HUES64 (cell line): Measurements from ENCODE around the gene PKD2L2.

Source experiments
- H3K27ac ChIP-seq: 2 replicates; pipeline ENCODE4 v1.7.0; 2013; ENCODE audit warnings: low read depth, low read length, inconsistent platforms
- H3K27me3 ChIP-seq: 2 replicates; pipeline ENCODE4 v1.6.1; 2013; ENCODE audit warnings: mild to moderate bottlenecking, low read length; ENCODE audit not compliant: insufficient read depth
- H3K36me3 ChIP-seq: 2 replicates; pipeline ENCODE4 v1.6.1; 2013; ENCODE audit warnings: mild to moderate bottlenecking, low read length; ENCODE audit not compliant: insufficient read depth
- H3K4me1 ChIP-seq: 2 replicates; pipeline ENCODE4 v1.6.1; 2013; ENCODE audit warnings: mild to moderate bottlenecking, low read length, moderate library complexity; ENCODE audit not compliant: insufficient read depth
- H3K4me3 ChIP-seq: 2 replicates; pipeline ENCODE4 v1.5.1; 2013; ENCODE audit warnings: mild to moderate bottlenecking, low read length, moderate library complexity
- H3K9ac ChIP-seq: 2 replicates; pipeline ENCODE4 v1.6.1; 2013; ENCODE audit warnings: mild to moderate bottlenecking, low read depth, low read length
- H3K9me3 ChIP-seq: 2 replicates; pipeline ENCODE4 v1.6.1; 2013; ENCODE audit warnings: low read depth, low read length; ENCODE audit not compliant: insufficient read depth
- WGBS: fragments of 150-250, 120-280 bp; methylation state at CpG from one replicate; pipeline ENCODE4 v1.1.7; 2013; ENCODE audit warnings: missing lambda C conversion rate; 5-methylcytosine and 5-hydroxymethylcytosine counted together

PKD2L2 gene

DNA sequence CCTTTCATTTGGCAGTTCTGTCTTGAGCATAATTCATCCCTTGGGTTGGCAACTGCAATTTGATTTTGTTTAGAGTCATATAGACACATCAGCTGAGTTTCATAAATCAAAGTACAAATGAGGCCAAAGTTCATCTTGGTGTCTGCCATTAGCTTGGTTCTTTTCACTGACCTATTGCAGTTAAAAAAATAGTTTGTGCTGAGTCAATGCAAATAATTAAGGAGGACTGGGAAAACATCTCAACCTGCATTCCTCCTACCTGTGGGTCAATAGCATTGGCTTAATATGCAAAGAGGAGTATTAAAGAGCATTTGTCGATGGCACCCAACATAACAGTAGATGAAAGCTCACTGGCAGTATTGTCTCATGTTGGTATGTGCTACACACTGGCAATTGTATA lies 1.6 kb downstream of the PKD2L2 start:
- Histone ChIP-seq H3K27me3 (no peaks in the 10 kb centered on the region), H3K9ac (no peak overlapping the region), H3K36me3 (no peaks in the 10 kb centered on the region), H3K4me1 (peaks cover 16% of the 10 kb centered on the region), H3K27ac (no peak overlapping the region), H3K9me3 (no peaks in the 10 kb centered on the region), H3K4me3 (no peak overlapping the region)
- WGBS, result 87% methylated on average over 1 of the region's 1 CpG

DNA sequence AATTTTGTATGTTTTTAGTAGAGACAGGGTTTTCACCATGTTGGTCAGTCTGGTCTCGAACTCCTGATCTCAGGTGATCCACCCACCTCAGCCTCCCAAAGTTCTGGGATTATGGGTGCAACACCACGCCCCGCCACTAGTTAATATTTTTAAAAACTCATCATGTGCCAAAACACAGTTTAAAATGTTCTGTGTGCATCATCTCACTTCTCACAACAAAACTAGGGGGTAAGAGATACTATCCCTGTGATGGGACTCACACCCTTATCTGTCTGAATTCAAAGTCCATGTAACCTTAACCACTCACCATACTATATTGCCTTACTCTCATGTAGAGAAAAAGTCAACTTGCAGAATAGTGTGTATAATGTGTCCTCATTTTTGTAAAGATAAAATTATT lies 2.6 kb downstream of the PKD2L2 start:
- Histone ChIP-seq H3K27ac (no peak overlapping the region), H3K36me3 (no peaks in the 10 kb centered on the region), H3K9me3 (no peaks in the 10 kb centered on the region), H3K27me3 (no peaks in the 10 kb centered on the region), H3K9ac (no peak overlapping the region), H3K4me1 (peaks cover 16% of the 10 kb centered on the region), H3K4me3 (no peak overlapping the region)
- WGBS, result 81% methylated on average over 3 of the region's 3 CpGs

DNA sequence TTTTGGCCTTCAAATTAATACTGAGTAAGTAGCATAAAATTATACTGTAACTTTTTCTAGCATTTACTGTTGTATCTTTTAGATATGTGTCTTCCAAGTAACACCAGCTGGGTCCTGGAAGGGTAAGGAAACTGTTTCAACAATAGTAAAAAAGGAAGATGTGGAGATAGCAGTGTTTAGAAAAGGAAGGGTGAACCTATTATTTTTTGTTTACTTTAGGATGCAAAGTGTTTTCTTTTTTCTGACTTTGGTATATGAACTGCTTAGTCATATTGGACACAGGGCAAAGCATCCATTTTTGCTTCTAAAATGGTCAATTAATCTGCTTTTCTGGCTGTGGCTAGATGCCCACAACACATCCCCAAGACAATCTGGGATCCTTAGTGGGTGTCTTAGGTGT lies 5.3 kb downstream of the PKD2L2 start:
- no peaks in the 10 kb centered on the region for H3K9me3 ChIP-seq
- no peak overlapping the region for H3K27ac ChIP-seq
- no peaks in the 10 kb centered on the region for H3K36me3 ChIP-seq
- no peaks in the 10 kb centered on the region for H3K27me3 ChIP-seq
- H3K9ac ChIP-seq, result no peak overlapping the region
- H3K4me1 ChIP-seq, result peaks cover 8% of the 10 kb centered on the region; the same call in 1 of the 2 replicates
- H3K4me3 ChIP-seq, result no peak overlapping the region

DNA sequence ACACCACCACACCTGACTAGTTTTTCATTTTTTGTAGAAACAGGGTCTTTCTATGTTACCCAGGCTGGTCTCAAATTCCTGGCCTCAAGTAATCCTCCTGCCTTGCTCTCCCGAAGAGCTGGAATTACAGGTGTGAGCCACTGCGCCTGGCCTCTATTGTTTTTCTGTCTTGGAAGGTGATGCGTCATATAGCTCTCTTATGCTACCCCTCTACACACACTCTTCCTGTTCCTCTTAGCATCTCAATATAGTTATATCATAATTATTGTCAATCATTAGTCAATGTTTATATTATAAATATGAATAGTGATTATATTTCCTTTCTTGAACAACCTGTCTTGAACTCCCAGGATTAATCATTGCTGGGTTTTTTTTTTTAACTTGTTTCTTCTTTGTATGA lies 7.3 kb downstream of the PKD2L2 start:
- Histone ChIP-seq H3K27me3 (no peaks in the 10 kb centered on the region), H3K36me3 (no peaks in the 10 kb centered on the region), H3K4me3 (no peak overlapping the region), H3K9me3 (no peaks in the 10 kb centered on the region), H3K27ac (no peak overlapping the region), H3K4me1 (no peaks in the 10 kb centered on the region), H3K9ac (no peak overlapping the region)
- 99% methylated on average over 3 of the region's 3 CpGs for WGBS

DNA sequence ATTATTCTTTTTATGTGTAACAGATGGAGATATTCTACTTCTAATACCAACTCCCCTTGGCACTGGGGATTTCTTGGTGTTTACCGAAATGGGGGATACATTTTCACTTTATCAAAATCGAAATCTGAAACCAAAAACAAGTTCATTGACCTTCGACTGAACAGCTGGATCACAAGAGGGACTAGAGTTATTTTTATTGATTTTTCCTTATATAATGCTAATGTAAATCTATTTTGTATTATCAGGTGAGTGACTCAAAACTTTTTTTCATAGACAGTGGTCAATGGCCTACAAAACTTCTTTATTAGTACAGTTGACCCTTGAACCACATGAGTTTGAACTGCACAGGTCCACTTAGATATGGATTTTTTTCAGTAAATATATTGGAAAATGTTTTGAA lies 10.2 kb downstream of the PKD2L2 start:
- H3K9me3 ChIP-seq, result no peaks in the 10 kb centered on the region
- H3K36me3 ChIP-seq, result no peaks in the 10 kb centered on the region
- H3K27me3 ChIP-seq, result no peaks in the 10 kb centered on the region
- H3K27ac ChIP-seq, result no peak overlapping the region
- H3K9ac ChIP-seq, result no peak overlapping the region
- WGBS, result 95% methylated on average over 2 of the region's 3 CpGs
- H3K4me1 ChIP-seq, result no peaks in the 10 kb centered on the region
- H3K4me3 ChIP-seq, result no peak overlapping the region

DNA sequence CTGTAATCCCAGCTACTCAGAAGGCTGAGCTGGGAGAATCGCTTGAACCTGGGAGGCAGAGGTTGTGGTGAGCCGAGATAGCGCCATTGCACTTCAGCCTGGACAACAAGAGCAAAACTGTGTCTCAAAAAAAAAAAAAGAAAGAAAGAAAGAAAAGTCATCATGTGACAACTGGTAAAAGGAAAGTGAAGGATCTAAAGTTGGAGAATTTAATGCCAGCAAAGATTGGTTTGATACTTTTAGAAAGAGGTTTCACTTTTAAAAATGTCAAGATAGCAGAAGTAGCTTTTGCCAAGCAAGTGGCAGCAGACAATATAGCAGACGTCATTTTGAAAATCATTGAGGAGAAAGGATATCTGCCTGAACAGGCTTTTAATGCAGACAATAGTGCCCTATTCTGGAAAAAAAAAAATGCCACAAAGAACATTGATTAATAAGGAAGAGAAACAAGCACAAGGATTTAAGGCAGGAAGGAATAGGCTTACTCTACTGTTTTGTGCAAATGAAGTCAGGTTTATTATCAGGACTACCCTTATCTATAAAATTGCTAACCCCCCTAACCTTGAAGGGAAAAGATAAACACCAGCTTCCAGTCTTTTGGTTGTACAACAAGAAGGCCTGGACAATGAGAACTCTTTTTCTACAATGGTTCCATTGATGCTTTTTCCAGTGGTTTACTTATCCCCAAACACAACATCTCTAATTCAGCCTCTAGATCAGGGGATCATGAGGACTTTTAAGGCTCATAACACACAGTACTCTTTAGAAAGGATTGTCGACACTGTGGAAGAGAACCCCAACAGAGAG lies 12.0 kb downstream of the PKD2L2 start:
- H3K27me3 ChIP-seq, result no peaks in the 10 kb centered on the region

DNA sequence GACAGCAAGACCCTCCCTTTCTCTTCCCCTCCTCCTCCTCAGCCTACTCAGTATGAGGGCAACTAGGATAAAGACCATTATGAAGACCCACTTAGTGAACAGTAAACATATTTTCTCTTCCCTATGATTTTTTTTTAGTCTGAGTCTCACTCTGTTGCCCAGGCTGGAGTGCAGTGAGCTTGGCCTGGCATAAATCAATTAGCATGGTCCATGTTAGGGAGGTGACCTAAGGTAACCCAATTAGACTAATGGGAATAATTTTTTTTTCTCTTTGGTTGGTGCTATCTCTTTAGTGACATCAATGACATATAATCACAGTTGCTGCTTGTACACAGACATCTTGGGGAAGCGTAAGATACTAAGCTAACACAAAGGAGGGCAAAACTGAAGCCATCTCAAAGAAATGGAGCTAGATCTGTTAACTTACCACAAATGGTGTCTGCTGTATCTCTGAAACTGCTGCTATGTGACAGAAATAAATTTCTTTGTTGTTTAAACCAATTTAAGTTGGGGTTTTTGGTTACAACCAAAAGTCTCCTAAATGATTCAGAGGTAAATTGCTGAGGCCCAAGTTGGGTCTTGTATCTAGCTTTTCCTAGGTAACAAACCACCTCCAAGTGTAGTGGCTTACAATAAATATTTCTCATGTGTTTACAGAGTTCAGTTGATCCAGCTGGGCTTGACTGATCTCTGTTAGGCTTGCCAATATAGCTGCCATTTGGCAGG lies 13.3 kb downstream of the PKD2L2 start:
- H3K9me3 ChIP-seq, result no peaks in the 10 kb centered on the region
- no peaks in the 10 kb centered on the region for H3K4me1 ChIP-seq
- no peak overlapping the region for H3K9ac ChIP-seq
- H3K4me3 ChIP-seq, result no peak overlapping the region
- 96% methylated on average over 1 of the region's 1 CpG for WGBS
- no peak overlapping the region for H3K27ac ChIP-seq
- H3K27me3 ChIP-seq, result no peaks in the 10 kb centered on the region
- H3K36me3 ChIP-seq, result no peaks in the 10 kb centered on the region

More for the DNA sequence above, 12.0 kb downstream of the PKD2L2 start:
- Histone ChIP-seq H3K36me3 (no peaks in the 10 kb centered on the region), H3K4me1 (no peaks in the 10 kb centered on the region), H3K27ac (no peak overlapping the region), H3K4me3 (no peak overlapping the region), H3K9me3 (no peaks in the 10 kb centered on the region), H3K9ac (no peak overlapping the region)
- 91% methylated on average over 5 of the region's 5 CpGs for WGBS

DNA sequence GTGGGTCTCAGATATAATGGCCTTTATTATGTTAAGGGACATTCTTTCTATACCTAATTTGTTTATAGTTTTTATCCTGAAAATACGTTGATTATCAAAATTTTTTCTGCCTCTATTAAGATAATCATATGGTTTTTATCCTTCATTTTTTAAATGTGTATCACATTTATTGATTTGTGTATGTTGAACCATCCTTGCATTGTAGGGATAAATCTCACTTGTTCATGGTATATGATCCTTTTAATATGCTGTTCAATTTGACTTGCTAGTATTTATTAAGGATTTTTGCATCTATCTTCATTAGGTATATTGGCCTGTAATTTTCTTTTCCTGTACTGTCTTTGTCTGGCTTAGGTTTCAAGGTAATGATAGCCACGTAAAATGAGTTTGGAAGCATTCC lies 25.5 kb downstream of the PKD2L2 start:
- H3K27ac ChIP-seq, result no peak overlapping the region
- H3K27me3 ChIP-seq, result no peaks in the 10 kb centered on the region
- no peak overlapping the region for H3K9ac ChIP-seq
- H3K36me3 ChIP-seq, result no peaks in the 10 kb centered on the region
- no peaks in the 10 kb centered on the region for H3K9me3 ChIP-seq
- WGBS, result 93% methylated on average over 1 of the region's 2 CpGs
- no peaks in the 10 kb centered on the region for H3K4me1 ChIP-seq
- H3K4me3 ChIP-seq, result no peak overlapping the region

DNA sequence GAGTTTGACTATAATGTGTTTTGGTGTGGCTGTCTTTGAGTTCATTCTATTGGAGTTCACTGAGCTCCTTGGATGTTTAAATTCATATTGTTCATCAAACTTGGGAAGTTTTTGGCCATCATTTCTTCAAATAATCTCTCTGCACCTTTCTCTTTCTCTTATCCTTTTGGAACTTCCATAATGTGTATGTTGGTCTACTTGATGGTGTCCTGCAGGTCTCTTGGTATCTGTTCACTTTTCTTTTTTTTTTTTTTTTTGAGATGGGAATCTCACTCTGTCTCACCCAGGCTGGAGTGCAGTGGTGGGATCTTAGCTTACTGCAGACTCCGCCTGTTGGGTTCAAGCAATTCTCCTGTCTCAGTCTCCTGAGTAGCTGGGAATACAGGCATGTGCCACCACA lies 27.7 kb downstream of the PKD2L2 start:
- 56% methylated on average over 1 of the region's 1 CpG for WGBS
- Histone ChIP-seq H3K36me3 (no peaks in the 10 kb centered on the region), H3K27ac (no peak overlapping the region), H3K4me1 (no peaks in the 10 kb centered on the region), H3K27me3 (no peaks in the 10 kb centered on the region), H3K4me3 (no peak overlapping the region), H3K9ac (no peak overlapping the region), H3K9me3 (no peaks in the 10 kb centered on the region)

DNA sequence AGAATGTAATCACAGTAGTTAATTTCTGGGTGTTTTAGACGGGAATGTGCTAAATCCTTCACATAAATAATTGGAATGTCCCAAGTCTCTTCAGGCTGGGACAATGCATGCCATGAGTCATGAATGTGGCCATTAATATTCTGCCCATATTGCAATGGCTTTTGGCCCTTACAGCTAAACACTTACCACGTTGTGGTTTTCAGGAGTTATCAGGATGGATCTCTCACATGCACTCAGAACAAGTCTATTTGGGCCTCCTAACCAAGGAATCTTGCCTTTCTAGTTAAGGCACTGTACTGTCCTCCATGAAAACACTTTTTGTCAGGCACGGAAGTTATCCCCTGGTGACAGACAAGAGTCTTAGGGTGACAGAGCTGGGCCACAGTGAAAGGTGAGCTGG lies 32.7 kb downstream of the PKD2L2 start:
- Histone ChIP-seq H3K27me3 (no peaks in the 10 kb centered on the region), H3K9ac (no peak overlapping the region), H3K27ac (no peak overlapping the region), H3K4me1 (no peaks in the 10 kb centered on the region), H3K4me3 (no peak overlapping the region), H3K36me3 (no peaks in the 10 kb centered on the region), H3K9me3 (no peaks in the 10 kb centered on the region)
- WGBS, result 89% methylated on average over 3 of the region's 3 CpGs

DNA sequence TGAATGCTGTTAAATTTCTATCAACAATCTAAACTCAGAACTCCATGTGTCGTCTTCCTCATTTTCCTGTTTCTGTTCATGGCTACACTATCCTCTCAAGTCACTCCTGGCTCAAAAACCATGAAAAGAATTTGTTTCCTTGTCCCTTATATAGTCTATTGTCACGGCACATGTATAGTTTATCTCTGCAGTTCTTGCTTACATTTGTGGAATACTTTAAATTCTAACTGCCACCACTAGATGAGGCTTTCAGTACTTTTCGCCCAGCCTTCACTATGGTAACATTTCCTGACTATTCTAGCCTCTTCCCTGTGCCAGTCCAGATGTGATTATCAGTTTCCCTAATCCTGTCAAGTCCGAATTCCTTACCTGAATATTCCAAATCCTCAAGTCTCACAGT lies 34.6 kb downstream of the PKD2L2 start:
- Histone ChIP-seq H3K9ac (no peak overlapping the region), H3K27ac (no peak overlapping the region), H3K4me1 (no peaks in the 10 kb centered on the region), H3K27me3 (no peaks in the 10 kb centered on the region), H3K4me3 (no peak overlapping the region), H3K9me3 (no peaks in the 10 kb centered on the region), H3K36me3 (no peaks in the 10 kb centered on the region)
- WGBS, result 85% methylated on average over 4 of the region's 4 CpGs
